OCI-LY7 (cell line): Measurements from ENCODE around the gene CDC42BPB.

Source experiments
- EZH2phosphoT487 ChIP-seq: fragments of 200-600 bp; sonication (generic); IDR thresholded peaks from 2 replicates; pipeline ENCODE4 v1.6.1; 2018; ENCODE audit warnings: low read depth, borderline replicate concordance, mild to moderate bottlenecking, mixed run types, antibody characterized with exemption, low read length, moderate library complexity, mixed read lengths
- TF ChIP-seq, protein P1 (sequence below): fragments of 200-600 bp; sonication (generic); conservative IDR thresholded peaks from 2 replicates; pipeline ENCODE4 v1.5.1; 2014; ENCODE audit warnings: mild to moderate bottlenecking, antibody characterized with exemption, low read length, moderate library complexity, mixed read lengths

DNA sequence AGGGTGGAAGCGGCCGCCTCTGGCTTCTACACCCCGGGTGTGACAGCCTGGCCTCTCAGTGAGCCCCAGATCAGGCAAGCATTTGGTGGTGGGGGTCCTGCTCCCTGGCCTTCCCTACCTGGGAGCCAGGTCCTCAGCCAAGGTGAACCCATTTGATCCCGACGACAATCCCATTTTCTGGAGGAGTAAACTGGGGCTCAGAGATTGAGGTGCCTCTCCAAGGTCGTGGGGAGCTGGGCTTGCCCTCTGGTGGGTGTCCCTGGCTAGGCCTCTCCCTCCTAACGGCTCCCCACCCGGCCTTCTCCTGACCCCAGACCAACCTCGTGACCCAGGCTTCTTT lies 34.5 kb upstream of the CDC42BPB start:
- TF ChIP-seq, protein P1, sequence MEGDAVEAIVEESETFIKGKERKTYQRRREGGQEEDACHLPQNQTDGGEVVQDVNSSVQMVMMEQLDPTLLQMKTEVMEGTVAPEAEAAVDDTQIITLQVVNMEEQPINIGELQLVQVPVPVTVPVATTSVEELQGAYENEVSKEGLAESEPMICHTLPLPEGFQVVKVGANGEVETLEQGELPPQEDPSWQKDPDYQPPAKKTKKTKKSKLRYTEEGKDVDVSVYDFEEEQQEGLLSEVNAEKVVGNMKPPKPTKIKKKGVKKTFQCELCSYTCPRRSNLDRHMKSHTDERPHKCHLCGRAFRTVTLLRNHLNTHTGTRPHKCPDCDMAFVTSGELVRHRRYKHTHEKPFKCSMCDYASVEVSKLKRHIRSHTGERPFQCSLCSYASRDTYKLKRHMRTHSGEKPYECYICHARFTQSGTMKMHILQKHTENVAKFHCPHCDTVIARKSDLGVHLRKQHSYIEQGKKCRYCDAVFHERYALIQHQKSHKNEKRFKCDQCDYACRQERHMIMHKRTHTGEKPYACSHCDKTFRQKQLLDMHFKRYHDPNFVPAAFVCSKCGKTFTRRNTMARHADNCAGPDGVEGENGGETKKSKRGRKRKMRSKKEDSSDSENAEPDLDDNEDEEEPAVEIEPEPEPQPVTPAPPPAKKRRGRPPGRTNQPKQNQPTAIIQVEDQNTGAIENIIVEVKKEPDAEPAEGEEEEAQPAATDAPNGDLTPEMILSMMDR, result 0 out of 2 replicates have a peak, but pooled peaks have one; percentile 41
- no peak for TF ChIP-seq EZH2phosphoT487
